T47D (cell line): Measurements from ENCODE around the gene UQCC3.
A peak's percentile ranks its signal among the peaks of the same experiment; 100 is the strongest.
"Not testable (repeated sequence)": the region's sequence is repeated elsewhere in the genome, so short reads cannot be mapped to it uniquely, and the experiment has no call there.

Experiments used
- DNase-seq, 2 experiments: peaks; one replicate each; pipeline versions ENCODE4 v3.0.0 to v3.0.0-alpha.2; 2011 to 2012; ENCODE audit warnings: low read depth in 1 of 2, low spot score in 1 of 2
- JUND ChIP-seq: IDR thresholded peaks from 2 replicates; pipeline ENCODE4 v1.6.1; 2012; ENCODE audit warnings: low read depth
- in situ Hi-C: cut with HindIII; loops from 2 replicates; pipeline ENCODE4 v1.10.0; 2016; ENCODE audit warnings: low sequenced_read_pairs, low pct_unique_long_range_greater_than_20kb

The UQCC3 gene

DNA sequence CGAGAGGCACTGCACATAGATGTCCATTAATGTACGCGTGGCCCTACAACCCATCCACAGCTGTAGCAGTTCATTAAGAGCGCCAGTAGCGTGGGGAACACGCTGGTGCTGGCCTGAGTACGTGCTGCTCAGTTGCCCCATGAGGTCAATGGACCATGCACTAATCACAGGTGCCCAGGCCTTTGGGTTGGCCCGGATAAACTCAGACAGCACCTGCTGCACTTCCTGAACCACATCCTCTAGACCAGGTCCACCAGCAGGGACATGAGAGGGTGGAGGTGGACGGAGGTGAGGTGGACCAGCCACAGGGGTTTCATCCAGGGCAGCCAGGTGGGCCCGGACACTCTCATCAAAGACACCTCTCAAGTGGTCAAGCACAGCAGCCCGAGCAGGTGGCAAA, 22.0 kb upstream of the UQCC3 start:
- no peak for DNase-seq
- in situ Hi-C loops = no loop called here
- TF ChIP-seq JUND = no peak

DNA sequence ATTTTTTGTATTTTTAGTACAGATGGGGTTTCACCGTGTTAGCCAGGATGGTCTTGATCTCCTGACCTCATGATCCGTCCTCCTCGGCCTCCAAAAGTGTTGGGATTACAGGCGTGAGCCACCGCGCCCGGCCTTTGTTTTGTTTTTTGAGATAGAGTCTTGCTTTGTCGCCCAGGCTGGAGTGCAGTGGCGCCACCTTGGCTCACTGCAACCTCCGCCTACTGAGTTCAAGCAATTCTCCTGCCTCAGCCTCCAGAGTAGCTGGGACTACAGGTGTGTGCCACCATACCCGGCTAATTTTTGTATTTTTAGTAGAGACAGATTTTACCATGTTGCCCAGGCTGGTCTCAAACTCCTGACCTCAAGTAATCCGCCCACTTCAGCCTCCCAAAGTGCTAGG, 21.2 kb upstream of the UQCC3 start:
- DNase-seq, in situ Hi-C loops: not testable (repeated sequence)

DNA sequence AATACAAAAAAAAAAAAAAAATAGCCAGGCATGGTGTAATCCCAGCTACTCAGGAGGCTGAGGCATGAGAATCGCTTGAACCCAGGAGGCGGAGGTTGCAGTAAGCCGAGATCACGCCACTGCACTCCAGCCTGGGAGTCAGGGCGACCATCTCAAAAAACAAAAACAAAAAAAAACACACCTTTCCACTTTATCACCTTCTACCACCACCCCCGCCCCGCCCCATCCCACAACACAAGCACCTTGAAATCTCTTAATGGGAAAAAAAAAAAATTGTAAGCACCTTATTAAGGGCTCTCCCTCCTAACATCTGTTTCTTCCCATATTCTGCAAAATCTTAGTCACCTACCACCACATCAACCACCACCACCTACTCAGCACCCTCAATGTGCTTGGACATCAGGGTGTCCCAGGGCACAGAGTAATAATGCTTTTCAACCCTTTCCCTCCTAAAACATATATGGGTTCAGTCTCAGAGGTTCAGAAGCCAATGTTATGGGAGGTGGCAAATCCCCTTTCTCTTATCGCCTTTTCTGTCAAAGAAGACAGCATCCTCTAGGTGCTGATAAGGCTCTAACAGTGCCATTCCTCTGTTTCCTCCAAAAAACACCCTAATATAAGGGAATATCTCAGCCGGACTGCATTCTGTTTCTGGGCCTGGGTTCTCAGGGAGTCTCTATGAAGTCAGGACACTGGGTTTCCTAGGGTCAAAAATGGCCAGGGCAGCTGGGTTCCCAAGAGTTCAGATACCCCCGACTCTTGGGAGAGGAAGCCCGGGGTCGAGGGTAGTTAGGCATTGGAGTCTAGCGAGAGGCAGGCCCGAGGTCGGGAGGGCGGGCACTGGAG, 19.1 kb upstream of the UQCC3 start:
- TF ChIP-seq JUND = no peak
- in situ Hi-C loops = no loop called here
- no peak for DNase-seq

DNA sequence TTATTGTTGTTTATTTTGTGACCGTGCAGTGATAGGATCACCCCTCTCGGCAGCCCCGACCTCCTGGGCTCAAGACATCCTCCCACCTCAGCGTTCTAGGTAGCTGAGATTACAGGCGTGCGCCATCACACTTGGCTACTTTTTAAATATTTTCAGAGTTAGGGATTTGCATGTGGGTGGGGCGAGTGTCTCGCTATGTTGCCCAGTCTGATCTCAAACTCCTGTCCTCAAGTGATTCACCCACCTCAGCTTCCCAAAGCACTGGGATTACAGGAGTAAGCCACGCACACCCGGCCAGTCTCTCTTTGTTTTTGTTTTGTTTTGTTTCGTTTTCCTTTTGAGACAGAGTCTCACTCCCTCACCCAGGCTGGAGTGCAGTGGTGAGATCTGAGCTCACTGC, 17.2 kb upstream of the UQCC3 start:
- no peak for DNase-seq
- TF ChIP-seq JUND = no peak
- in situ Hi-C loops = no loop called here

DNA sequence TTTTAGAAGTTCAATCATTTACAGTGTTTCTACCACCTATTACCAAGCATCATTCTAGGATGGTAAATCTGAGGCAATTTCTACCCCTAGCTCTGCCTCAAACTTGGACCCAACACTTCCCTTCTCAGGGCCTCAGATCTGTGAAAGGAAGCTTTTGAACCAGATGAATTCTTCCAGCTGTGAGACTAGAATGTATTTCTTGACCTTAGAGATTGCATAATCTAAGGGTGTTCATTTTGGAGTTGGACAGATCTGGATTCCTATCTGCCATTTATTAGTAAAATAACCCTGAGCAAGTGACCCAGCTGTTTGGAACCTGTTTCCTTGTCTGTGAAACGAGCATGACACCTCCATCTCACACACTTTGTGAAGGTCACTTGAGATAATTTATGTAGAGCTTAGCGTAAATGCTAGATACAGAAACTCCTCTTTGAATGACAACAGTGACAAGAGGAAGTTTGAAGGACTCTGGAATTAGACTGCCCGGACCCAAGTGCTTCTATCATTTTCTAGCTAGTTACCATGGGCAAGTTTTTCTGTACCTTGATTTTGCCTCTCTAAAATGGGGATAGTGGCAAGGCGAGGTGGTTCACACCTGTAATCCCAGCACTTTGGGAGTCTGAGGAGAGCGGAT, 14.6 kb upstream of the UQCC3 start:
- in situ Hi-C loops = no loop called here
- DNase-seq = no peak
- TF ChIP-seq JUND = no peak

DNA sequence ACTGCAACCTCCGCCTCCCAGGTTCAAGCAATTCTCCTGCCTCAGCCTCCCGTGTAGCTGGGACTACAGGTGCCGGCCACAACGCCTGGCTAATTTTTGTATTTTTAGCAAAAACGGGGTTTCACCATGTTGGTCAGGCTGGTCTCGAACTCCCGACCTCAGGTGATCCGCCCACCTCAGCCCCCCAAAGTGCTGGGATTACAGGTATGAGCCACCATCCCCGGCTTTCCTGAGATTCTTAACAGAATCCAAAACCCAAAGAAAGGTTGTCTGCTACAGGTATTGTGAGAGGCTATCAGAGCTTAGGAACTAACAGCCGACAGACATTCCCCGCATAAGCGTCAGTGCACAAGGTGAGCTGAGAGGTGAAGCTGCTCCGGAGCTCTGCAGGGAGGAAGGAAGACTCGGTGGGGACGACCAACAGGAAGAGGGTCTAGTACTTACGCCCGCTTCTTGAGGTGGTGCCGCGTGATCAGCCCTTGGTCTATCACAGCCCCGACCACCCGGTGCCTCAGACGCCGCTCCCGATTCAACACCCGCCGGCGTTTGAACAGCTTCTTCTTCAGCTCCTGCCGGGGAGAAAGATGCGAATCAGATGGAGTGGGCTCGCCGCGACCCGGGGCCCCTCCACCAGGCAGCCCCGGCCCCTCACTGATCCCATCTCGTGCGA, 6.9 kb upstream of the UQCC3 start:
- DNase-seq = peak; percentile 69 to 86
- in situ Hi-C loops = no loop called here
- no peak for TF ChIP-seq JUND

DNA sequence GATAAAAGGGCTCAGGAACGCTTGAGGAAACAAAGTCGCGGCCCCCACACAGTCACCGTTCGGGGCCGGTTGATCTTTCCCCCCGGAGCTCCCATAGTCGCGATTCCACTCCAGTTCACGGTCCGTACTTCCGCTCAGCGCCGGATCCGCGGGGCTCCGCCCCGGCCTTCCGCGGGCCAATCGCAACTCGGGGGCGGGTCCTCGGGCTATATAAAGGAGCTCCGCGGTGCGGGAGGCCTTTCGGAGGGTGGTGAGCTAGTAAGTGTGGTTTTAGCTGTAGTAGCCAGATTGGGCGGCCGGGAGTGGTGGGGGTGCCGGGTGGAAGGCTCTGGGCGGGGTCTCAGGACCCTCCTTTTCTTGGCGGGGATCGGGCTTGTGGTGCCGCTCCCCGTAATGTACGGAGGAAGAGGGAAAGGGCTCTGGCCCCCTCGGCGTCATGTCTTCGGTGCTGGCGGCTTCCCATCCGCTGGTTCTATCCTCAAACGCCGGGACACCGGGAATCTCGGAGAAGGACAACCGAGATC, 6.3 kb upstream of the UQCC3 start, which contains the start of the genes C11orf98 and CSKMT:
Gene C11orf98, minus strand, starts transcription at position 136 of the 524 bp plus-strand sequence. Its CDS starts 41 bp downstream, at position 95.
Gene CSKMT, plus strand, starts transcription at position 238 of the 524 bp plus-strand sequence. CDS start 568 bp downstream, outside the sequence.
- peak; percentile 93 to 97 for DNase-seq
- peak; percentile 66; the same call in 1 of the 2 replicates for TF ChIP-seq JUND
- in situ Hi-C loops = no loop called here

DNA sequence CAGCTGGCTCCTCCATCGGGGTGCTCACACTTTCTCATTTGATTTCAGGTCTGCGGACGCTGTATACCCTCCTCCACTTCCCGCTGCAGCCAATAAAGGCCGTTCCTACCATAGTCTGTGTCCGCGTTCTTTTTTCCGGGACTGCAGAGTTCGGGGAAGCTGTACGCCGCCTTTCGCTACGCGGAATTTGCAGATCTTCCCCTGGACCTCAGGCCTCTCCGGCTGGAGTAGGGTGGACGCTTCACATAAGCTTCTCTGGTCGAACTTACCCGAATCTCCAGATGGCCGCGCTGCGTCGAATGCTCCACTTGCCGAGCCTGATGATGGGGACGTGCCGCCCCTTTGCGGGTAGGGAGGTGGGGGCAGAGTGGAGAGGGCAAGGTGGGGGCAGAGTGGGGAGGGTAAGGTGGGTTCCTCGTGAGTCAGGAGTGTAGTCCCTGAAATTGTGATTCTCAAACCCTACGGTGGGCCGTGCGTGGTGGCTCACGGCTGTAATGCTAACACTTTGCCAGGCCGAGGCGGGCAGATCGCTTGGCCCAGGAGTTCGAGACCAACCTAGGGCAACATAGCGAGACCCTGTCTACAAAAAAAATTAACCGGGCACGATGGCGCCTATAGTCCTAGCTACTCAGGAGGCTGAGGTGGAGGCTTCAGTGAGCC, 5.7 kb upstream of the UQCC3 start:
- peak; percentile 44 to 71 for DNase-seq
- TF ChIP-seq JUND = no peak
- in situ Hi-C loops = no loop called here

DNA sequence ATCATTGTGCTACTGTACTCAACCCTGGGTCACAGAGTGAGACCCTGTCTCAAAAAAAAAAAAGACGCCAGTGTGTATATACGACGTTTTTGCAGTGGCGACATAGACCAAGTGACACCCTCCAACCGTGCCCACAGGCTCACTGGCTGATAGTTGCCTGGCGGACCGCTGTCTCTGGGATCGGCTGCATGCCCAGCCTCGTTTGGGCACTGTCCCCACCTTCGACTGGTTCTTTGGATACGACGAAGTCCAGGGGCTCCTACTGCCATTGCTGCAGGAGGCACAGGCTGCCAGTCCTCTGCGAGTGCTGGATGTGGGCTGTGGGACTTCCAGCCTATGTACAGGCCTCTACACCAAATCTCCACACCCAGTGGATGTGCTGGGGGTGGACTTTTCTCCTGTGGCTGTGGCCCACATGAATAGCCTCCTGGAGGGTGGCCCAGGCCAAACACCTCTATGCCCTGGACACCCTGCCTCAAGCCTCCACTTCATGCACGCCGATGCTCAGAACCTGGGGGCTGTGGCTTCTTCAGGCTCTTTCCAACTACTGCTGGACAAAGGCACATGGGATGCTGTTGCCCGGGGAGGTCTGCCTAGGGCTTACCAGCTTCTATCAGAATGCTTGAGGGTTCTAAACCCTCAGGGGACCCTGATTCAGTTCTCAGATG, 5.1 kb upstream of the UQCC3 start:
- TF ChIP-seq JUND = no peak
- DNase-seq = peak in 1 of 2 experiments; percentile 33
- in situ Hi-C loops = no loop called here

DNA sequence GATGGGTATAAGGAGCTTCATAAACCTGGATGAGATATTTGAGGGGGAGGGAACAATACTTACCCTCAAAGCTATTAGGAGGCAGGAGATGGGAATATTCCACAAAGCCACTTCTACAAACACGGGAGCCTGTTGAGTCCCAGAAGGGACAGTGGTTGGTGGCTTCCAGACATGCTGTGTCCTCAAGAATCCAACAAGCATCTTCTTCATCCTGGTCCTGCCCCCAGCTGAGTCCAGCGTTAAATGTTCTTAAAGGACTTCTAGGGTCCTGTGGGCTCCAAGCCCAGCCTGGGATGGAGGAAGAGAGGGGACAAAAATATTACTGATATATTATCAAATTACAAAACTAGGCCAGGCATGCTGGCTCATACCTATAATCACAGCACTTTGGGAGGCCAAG, 4.0 kb upstream of the UQCC3 start:
- TF ChIP-seq JUND = no peak
- peak in 1 of 2 experiments; percentile 19 for DNase-seq
- in situ Hi-C loops = no loop called here

DNA sequence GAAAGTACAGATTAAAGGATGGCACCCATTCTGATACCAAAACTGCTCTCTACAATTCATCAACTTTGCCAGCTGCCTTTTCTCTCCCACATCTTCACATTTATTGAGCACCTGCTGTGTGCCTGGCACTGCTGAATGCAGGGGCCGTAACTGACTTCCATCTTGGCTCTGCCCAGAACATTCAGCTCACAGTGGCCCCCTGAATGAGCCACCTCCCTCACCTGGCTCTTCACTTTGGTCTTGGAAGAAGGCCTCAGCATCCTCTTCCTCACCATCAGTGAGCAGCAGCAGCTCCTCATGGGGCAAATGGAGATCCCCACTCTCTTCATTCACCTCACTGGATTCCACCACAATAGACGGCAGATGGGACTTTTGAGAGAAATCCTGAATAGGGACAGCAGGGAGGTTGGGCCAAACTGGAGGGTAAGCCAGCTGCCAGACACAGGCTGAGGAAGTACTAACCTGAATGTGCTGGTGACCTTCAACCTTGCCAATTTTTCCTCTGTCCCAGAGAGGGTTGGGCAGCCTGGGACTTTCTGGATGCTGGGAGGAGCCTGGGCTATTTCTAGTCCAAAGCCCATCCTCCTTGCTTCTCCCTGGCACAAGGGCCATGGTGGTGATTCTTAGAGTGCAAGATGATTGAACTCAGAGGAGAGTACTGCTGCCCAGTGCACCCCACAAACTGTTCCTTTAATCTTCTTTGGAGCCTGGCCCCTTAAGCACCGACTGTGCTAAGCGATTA, 1.9 kb upstream of the UQCC3 start:
- DNase-seq = peak in 1 of 2 experiments; percentile 51
- no peak for TF ChIP-seq JUND
- in situ Hi-C loops = no loop called here
